Head of caudate nucleus (tissue), 42 donors: Measurements from ENCODE around the gene PHETA1.

Source experiments
- DNase-seq, 42 donors: peaks; one replicate each; pipeline versions ENCODE4 v3.0.0 to v3.0.0-alpha.2; 2020 to 2021; ENCODE audit warnings: mixed read lengths in 7 of 42
- intact Hi-C: fragments of 100-400 bp; cut with DNase I; formaldehyde crosslinking; loops from one replicate; pipeline ENCODE4 v1.15.0; 2022

The PHETA1 gene

DNA sequence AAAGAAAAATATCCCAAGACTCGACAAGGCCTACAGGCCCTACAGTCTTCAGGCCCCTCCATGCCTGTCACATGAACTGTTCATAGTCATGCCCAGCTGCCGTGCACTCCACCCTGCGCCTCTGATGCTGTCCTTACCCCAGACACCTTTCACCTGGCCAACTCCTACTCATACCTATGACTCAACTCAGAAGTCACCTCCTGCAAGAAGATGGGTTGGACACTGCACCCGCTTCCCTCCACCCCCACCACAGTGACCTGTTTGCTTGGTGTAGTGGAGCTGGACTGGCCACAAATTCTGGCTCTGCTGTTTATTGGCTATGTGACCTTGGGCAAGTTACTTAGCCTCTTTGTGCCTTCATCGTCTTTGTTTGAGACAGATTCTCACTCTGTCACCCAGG is 56.2 kb downstream of the PHETA1 start:
- intact Hi-C loops: loop anchor here (5.0 to 10.0 kb wide), 2 partner anchors 288 to 375 kb away; no protein-coding TSS in a partner anchor
- DNase-seq: no peak

DNA sequence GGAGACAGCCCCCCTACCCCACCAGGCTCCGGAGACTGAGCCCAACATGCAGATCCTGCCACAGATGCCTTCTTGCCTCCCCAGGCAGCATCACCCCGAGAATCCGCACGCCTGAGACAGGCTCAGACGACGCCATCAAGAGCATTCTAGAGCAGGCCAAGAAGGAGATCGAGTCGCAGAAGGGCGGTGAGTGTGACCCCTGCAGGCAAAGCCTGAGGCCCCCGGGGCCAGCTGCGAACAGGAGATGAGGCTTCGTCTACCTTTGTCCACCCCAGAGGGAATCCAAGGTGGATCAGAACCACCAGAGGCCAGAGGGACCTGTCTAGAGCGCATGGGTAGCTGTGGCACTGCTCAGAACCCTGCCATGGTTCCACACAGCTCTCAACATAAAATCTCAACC is 56.9 kb downstream of the PHETA1 start:
- intact Hi-C loops: loop anchor here (5.0 to 10.0 kb wide), 2 partner anchors 287 to 375 kb away; no protein-coding TSS in a partner anchor
- DNase-seq: no peak

DNA sequence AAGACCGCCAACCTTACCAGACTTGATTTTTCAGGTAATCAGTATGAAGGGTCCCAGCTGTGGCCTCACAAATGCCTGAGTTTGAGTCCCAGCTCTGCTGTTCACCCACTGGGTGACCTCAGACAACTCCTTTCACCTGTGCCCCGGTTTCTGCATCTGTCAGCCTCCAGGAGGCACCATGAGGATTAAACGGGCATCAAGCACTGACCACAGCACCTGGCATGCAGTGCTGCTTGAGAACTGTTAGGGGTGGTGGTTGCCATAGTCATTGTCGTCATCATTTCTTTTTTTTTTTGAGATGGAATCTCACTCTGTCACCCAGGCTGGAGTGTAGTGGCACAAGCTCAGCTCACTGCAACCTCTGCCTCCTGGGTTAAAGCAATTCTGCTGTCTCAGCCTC is 57.9 kb downstream of the PHETA1 start:
- no peak for DNase-seq
- intact Hi-C loops: loop anchor here (5.0 to 10.0 kb wide), 2 partner anchors 286 to 374 kb away; no protein-coding TSS in a partner anchor
